Esophagus muscularis mucosa (tissue), 3 donors: Measurements from ENCODE around the gene SPPL2C.

ENCODE experiments used
- POLR2AphosphoS5 ChIP-seq, 2 donors: sonication (generic); formaldehyde crosslinking; IDR thresholded peaks; one replicate each; pipeline ENCODE4 v1.6.1; 2017; ENCODE audit warnings: antibody characterized with exemption in 2 of 2
- TF ChIP-seq, protein P1 (sequence below), 3 experiments: fragments of 200-600 bp in 2 of 3; fragments of 450-650 bp in 1 of 3; sonication (generic) in 2 of 3; IDR thresholded peaks; one replicate each; pipeline ENCODE4 v1.5.1; 2017 to 2019; ENCODE audit warnings: antibody characterized with exemption in 3 of 3, mild to moderate bottlenecking in 2 of 3, moderate library complexity in 1 of 3

DNA sequence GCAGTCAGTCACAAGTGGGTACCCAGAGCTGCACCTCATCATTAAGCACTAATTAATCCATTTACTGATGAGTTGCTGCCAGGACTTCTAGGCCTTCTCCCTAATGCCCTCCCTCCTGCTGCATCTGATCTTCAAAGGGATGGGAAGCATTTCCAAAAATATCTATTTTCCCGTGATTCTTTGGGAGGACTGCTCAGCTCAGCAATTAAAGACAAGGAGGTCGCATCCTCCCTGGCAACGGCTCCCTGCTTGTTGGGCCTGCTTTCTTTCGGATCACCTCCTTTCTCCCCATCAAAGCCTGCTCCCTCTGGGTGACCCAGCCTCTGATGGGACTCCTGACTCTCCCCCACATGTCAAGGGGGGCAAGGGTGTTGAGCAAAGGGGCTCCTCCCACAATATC is 26.0 kb upstream of the SPPL2C start:
- TF ChIP-seq, protein P1, sequence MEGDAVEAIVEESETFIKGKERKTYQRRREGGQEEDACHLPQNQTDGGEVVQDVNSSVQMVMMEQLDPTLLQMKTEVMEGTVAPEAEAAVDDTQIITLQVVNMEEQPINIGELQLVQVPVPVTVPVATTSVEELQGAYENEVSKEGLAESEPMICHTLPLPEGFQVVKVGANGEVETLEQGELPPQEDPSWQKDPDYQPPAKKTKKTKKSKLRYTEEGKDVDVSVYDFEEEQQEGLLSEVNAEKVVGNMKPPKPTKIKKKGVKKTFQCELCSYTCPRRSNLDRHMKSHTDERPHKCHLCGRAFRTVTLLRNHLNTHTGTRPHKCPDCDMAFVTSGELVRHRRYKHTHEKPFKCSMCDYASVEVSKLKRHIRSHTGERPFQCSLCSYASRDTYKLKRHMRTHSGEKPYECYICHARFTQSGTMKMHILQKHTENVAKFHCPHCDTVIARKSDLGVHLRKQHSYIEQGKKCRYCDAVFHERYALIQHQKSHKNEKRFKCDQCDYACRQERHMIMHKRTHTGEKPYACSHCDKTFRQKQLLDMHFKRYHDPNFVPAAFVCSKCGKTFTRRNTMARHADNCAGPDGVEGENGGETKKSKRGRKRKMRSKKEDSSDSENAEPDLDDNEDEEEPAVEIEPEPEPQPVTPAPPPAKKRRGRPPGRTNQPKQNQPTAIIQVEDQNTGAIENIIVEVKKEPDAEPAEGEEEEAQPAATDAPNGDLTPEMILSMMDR (IDR thresholded peaks at IDR 0.05): no peak
- no peak for TF ChIP-seq POLR2AphosphoS5 (IDR thresholded peaks at IDR 0.05)
